NOMO-1 treated with DMSO at 0.1 percent for 48 hours (cell line): Measurements from ENCODE around the gene ABCB1.
"Not testable (repeated sequence)": the region's sequence is repeated elsewhere in the genome, so short reads cannot be mapped to it uniquely, and the experiment has no call there.

Experiments
- DNase-seq: peaks from one replicate; lab custom pipeline; 2025; ENCODE audit not compliant: unreplicated experiment; lab: John Stamatoyannopoulos, UW

Gene ABCB1

DNA sequence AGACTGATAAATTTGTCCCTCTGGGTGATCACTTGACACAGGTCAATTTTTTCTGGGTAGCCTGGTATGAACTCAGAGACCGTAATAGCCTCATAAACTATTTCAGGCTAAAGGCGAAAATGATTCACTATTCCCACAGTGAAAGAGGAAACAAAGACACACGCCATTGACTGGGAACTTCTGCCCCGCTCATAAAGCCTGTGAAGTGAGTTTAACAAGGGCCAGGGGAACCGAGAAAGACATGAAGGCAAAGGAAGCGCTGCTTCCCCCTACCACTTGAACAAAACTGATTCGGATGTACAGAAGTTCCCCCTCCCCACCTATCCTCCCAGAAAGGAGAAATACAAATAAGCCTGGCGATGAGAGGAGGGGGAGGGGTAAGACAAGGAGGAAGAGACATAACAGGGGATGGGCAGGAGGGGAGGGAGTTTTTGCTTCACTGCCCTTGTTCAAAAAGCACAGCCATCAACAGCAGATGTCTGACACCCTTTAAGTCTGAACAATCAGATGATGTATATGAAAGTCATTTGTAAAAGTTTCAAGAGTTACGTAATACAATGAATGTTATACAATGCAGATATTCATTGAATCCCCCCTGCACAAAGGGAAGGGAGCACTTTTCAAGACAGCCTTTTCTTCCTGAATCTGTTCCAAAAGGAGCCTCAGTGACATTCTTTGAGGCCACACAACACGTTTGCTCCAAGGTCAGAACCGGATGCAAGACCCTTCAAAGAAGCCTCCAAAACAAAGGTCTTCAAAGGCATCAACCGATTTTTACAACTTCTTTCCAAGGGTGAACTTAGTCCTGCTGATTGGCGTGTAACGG is 125.9 kb downstream of the ABCB1 start:
- DNase-seq = peak; percentile 99

DNA sequence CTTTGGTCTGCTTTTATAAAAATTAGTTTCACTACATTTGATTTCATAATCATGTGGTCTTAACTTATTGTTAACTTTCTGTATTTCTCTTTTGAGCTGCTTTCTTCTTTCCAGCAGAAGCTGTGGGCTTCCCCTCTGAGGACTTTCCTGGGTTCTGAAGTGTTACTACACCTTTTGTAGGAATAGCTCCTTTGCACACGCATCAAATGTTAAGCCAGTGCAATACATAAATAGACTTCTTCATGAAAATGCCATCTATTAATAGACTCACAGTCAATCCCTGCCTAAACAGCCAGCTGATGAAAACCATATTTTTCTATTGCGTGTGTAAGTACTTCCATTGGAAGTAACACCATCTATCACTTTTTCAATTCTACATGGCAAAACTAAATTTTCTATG is 126.7 kb downstream of the ABCB1 start:
- peak; percentile 66 for DNase-seq

DNA sequence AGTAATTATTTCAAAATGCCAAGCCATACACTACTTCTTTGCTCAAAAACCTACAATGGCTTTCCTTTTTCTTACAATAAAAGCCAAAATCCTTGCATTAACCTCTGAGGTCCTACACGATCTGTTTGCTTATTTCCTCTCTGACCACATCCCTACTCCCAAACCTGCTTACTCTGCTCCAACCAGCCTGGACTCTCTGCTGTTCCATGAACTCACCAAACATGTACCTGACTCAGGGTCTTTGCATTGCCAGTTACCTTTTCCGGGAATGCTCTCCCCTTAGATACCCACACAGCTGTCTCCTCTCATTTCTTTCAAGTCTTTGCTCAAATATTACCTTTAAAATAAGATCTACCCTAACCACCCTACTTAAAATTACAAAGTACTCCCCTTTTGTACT is 127.5 kb downstream of the ABCB1 start:
- no peak for DNase-seq

DNA sequence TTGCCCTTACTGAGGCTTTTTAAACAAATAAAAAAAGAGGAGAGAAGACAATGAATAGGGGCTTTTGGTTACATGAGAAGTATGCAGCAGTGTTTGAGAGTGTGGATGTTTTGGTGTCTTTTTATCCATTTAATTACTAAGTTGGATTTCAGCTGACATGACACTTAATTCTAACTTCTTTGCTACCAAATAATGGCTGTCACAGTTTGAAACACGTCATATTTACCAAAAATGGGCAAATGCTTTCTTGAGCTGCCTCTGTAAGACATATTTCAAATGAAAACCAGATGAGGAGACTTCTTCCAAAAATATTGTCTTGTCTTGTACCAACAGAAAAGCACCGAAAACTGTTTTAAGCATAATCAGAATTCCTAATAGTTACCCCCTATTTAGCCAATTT is 129.2 kb downstream of the ABCB1 start:
- DNase-seq = no peak

DNA sequence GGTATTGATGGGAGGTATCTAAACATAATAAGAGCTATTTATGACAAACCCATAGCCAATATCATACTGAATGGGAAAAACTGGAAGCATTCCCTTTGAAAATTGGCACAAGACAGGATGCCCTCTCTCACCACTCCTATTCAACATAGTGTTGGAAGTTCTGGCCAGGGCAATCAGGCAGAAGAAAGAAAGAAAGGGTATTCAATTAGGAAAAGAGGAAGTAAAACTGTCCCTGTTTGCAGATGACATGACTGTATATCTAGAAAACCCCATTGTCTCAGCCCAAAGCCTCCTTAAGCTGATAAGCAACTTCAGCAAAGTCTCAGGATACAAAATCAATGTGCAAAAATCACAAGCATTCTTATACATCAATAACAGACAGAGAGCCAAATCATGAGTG is 131.5 kb downstream of the ABCB1 start:
- DNase-seq = not testable (repeated sequence)

DNA sequence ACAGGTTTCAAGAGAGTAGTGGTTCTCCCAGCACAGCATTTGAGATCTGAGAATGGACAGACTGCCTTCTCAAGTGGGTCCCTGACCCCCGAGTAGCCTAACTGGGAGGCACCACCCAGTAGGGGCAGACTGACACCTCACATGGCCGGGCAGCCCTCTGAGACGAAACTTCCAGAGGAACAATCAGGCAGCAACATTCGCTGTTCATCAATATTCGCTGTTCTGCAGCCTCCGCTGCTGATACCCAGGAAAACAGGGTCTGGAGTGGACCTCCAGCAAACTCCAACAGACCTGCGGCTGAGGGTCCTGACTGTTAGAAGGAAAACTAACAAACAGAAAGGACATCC is 135.2 kb downstream of the ABCB1 start:
- not testable (repeated sequence) for DNase-seq

DNA sequence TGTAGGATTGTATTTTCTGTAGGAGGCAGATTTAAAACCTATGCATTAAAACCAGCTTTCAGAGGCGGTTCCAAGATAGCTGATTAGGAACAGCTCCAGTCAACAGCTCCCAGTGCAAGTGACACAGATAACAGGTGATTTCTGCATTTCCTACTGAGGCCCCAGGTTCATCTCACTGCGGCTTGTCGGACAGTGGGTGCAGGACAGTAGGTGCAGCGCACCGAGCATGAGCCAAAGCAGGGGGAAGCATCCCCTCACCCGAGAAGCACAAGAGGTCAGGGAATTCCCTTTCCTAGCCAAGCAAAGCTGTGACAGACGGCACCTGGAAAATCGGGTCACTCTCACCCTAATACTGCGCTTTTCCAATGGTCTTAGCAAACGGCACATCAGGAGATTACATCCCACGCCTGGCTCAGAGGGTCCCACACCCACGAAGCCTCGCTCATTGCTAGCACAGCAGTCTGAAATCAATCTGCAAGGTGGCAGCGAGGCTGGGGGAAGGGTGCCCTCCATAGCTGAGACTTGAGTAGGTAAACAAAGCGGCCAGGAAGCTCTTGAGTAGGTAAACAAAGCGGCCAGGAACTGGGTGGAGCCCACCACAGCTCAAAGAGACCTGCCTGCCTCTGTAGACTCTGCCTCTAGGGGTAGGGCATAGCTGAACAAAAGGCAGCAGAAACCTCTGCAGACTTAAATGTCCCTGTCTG is 135.7 kb downstream of the ABCB1 start:
- DNase-seq = not testable (repeated sequence)

DNA sequence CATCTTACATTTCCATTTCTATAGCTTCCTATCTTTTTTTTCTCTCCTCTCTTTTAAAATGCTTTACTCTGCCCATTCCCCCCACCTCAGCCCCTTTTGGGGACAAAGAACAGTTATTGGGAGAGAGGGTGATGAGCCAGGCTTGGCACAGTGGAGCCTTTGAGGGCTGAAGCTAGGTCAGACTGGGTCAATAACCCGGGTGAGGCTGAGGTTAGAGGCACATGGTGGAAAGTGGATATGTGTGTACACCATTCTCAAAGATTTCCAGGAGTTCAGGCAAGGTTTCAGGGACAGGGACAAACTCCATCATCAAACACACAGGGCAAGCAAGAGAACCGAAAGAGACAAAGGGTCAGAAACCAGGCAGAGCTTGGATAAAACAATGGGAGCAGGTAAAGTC is 136.7 kb downstream of the ABCB1 start:
- no peak for DNase-seq

DNA sequence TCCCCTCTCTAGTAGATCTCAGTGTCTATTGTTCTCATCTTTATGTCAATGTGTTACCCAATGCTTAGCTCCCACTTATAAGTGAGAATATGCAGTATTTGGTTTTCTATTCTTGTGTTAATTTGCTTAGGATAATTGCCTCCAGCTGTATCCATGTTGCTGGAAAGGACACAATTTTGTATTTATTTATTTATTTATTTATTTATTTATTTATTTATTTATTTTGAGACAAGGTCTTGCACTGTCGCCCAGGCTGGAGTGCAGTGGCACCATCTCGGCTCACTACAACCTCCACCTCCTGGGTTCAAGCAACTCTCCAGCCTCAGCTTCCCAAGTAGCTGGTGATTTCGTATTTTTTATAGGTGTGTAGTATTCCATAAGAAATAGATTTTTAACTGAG is 140.2 kb downstream of the ABCB1 start:
- DNase-seq = not testable (repeated sequence)

DNA sequence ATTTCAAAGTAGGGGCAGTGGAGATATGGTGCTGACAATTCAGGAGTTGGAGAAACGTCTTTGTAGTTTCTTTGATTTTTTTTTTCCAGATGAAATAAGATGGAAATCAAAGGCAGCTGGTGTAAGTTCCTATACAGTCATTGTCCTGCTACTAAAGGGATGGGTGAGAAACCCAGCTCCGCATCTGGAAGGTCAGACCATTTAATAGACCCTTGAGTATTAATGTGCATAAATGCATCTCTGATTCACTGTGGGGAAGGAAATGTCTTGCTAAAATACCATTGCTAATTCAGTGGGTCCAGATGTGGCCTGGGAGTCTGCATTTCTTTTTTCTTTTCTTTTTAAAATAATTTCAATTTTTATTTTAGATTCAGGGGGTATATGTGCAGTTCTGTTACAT is 140.7 kb downstream of the ABCB1 start:
- DNase-seq = no peak

DNA sequence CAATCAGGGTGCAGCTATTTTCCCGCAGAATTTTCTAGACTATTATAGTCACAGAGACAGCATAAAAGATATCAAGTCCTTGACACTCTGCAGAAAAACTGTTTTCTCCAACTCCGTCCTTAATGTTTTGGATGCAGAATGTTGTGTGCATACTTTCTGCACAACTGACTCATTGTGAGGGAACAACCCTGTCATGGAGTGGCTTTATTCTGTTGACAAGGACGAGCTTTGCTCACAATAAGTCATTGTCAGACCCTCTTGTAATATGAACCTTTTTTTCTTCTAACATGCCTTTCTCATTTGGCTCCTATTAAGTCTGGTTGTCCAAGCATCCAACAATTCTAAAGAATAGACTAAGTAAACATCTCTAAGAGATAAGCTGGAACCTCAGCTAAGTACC is 142.5 kb downstream of the ABCB1 start:
- DNase-seq = no peak

DNA sequence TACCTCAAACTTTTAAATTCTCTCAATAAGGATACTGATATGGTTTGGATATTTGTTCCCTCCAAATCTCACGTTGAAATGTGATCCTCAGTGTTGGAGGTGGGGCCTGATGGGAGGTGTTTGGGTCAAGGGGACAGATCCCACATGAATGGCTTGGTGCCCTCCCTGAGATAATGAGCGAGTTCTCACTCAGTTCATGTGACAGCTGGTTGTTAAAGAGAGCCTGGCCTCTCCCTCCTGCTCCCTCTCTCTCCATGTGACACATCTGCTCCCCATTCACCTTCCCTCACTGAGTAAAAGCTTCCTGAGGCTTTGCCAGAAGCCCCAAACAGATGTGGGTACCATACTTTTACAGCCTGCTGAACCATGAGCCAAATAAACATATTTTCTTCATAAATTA is 144.4 kb downstream of the ABCB1 start:
- no peak for DNase-seq
